ENCODE results near the gene TCIRG1. TPM values are rescaled to one million over a fixed set of nuclear protein-coding genes. Genes with fewer than 3 reads are reported as not detected.
A peak's percentile ranks its signal among the peaks of the same experiment; 100 is the strongest.

TCIRG1 gene
- total and polyA plus RNA-seq, 7 donors: 10.9 to 20.1 (median 11.8) TPM

- Histone ChIP-seq H3K9me3 (no peaks in the 10 kb centered on the region), H3K4me1 (peaks cover 14% of the 10 kb centered on the region), H3K27me3 (ENCODE audit: insufficient read depth in 3 of 3, low read length in 2 of 3) (no peaks in the 10 kb centered on the region), H3K36me3 (ENCODE audit: insufficient read depth in 1 of 2, low read depth in 1 of 2) (no peaks in the 10 kb centered on the region), H3K4me3 (no peak overlapping the region), H3K27ac (no peak overlapping the region)
- DNase-seq (no peak), ATAC-seq (no peak)
- WGBS, 3 donors: 95 to 97% (median 96%) methylated on average over 8 of the region's 8 CpGs
- intact Hi-C loops (cut with DNase I): no loop called here
- TF ChIP-seq CTCF (IDR thresholded peaks at IDR 0.05): no peak
Observed at GRCh38 chr11:68096962-68097361, 58.1 kb downstream of the TCIRG1 start.

GRCh38 chr11:68099057-68099456 lies 60.2 kb downstream of the TCIRG1 start:
- no peaks in the 10 kb centered on the region for H3K36me3 ChIP-seq (ENCODE audit: insufficient read depth in 1 of 2, low read depth in 1 of 2)
- DNase-seq: no peak
- intact Hi-C loops (cut with DNase I): no loop called here

GRCh38 chr11:68099474-68100405 lies 60.9 kb downstream of the TCIRG1 start:
- 35 to 37% (median 36%) methylated on average over 12 of the region's 12 CpGs for WGBS, 3 donors
- ATAC-seq: peak in 3 of 4 donors; percentile 30 to 68 (median 46)
- no peaks in the 10 kb centered on the region for H3K9me3 ChIP-seq
- TF ChIP-seq CTCF (IDR thresholded peaks at IDR 0.05): no peak
- H3K4me1 ChIP-seq: peaks cover 14% of the 10 kb centered on the region
- DNase-seq: no peak
- peak overlapping the region; percentile 31 for H3K4me3 ChIP-seq
- intact Hi-C loops (cut with DNase I): no loop called here
- H3K36me3 ChIP-seq (ENCODE audit: insufficient read depth in 1 of 2, low read depth in 1 of 2): no peaks in the 10 kb centered on the region
- H3K27me3 ChIP-seq (ENCODE audit: insufficient read depth in 3 of 3, low read length in 2 of 3): no peaks in the 10 kb centered on the region
- peak overlapping the region; percentile 11 for H3K27ac ChIP-seq

More at GRCh38 chr11:68099057-68099456, 60.2 kb downstream of the TCIRG1 start:
- no peaks in the 10 kb centered on the region for H3K27me3 ChIP-seq (ENCODE audit: insufficient read depth in 3 of 3, low read length in 2 of 3)
- H3K4me1 ChIP-seq: peaks cover 14% of the 10 kb centered on the region
- peak overlapping the region; percentile 11 for H3K27ac ChIP-seq
- no peak for TF ChIP-seq CTCF (IDR thresholded peaks at IDR 0.05)
- no peaks in the 10 kb centered on the region for H3K9me3 ChIP-seq
- peak overlapping the region; percentile 31 for H3K4me3 ChIP-seq
- ATAC-seq: no peak

Other genes with a start within 250 kb of the TCIRG1 start
- 1 to 10 TPM; 3.8 to 5.2 (median 4.8) TPM for gene UNC93B1, start 34.9 kb upstream of the TCIRG1 start, total RNA-seq
- 1 to 10 TPM; 1.9 to 5.9 (median 4.0) TPM for gene UNC93B1, start 34.9 kb upstream of the TCIRG1 start, polyA plus RNA-seq
- gene ALDH3B1, start 28.7 kb upstream of the TCIRG1 start, total RNA-seq: 1 to 10 TPM; 1.7 to 3.3 (median 2.2) TPM
- 1 to 10 TPM in 2 of 3 donors, under 1 TPM in 1; 0.83 to 1.8 (median 1.4) TPM for gene ALDH3B1, start 28.7 kb upstream of the TCIRG1 start, polyA plus RNA-seq
- gene NDUFS8, start 8.3 kb upstream of the TCIRG1 start, total RNA-seq: 100 to 1,000 TPM; 204 to 328 (median 241) TPM
- gene NDUFS8, start 8.3 kb upstream of the TCIRG1 start, polyA plus RNA-seq: 100 to 1,000 TPM; 193 to 390 (median 328) TPM
- 1 to 10 TPM; 3.6 to 6.9 (median 5.6) TPM for gene CHKA, start 82.4 kb downstream of the TCIRG1 start, total RNA-seq
- 10 to 100 TPM in 1 of 3 donors, 1 to 10 TPM in 2; 6.2 to 11.2 (median 6.9) TPM for gene CHKA, start 82.4 kb downstream of the TCIRG1 start, polyA plus RNA-seq
- gene KMT5B, start 174.3 kb downstream of the TCIRG1 start, total RNA-seq: 10 to 100 TPM; 17.9 to 27.6 (median 26.1) TPM
- gene KMT5B, start 174.3 kb downstream of the TCIRG1 start, polyA plus RNA-seq: 10 to 100 TPM in 2 of 3 donors, 1 to 10 TPM in 1; 9.8 to 18.1 (median 11.7) TPM
- 10 to 100 TPM in 3 of 4 donors, 1 to 10 TPM in 1; 9.0 to 22.2 (median 19.1) TPM for gene C11orf24, start 232.9 kb downstream of the TCIRG1 start, total RNA-seq
- gene C11orf24, start 232.9 kb downstream of the TCIRG1 start, polyA plus RNA-seq: 10 to 100 TPM; 12.3 to 49.8 (median 23.3) TPM